ENCODE data around the gene DOK5. TPM values are rescaled to one million over a fixed set of nuclear protein-coding genes. Genes with fewer than 3 reads are reported as not detected.
"Not testable (repeated sequence)": the region's sequence is repeated elsewhere in the genome, so short reads cannot be mapped to it uniquely, and the experiment has no call there.

DOK5 gene
- total RNA-seq = not detected

- no peak for DNase-seq
- peak within 1 kb of the TSS; percentile 37 for H3K4me3 Mint-ChIP-seq
- ATAC-seq (ENCODE audit: low read depth) = no peak
- POLR2A ChIA-PET = no interaction called here
- no peaks in the 10 kb centered on the region for H3K4me1 Mint-ChIP-seq
- H3K27me3 Mint-ChIP-seq = peaks cover 46% of the 10 kb centered on the region
- H3K36me3 Mint-ChIP-seq = no peaks in the 10 kb centered on the region
- H3K9me3 Mint-ChIP-seq = no peaks in the 10 kb centered on the region
- no peak within 1 kb of the TSS for H3K27ac Mint-ChIP-seq
Measured at GRCh38 chr20:54475334-54476168, at the start of gene DOK5. DOK5 (plus strand) TSS chr20:54475593; CDS start chr20:54475947, 354 bp downstream.

GRCh38 chr20:54429364-54429763 is 46.0 kb upstream of the DOK5 start:
- H3K4me1 Mint-ChIP-seq = no peaks in the 10 kb centered on the region
- H3K27me3 Mint-ChIP-seq = no peaks in the 10 kb centered on the region
- ATAC-seq (ENCODE audit: low read depth) = no peak
- no peak for DNase-seq
- no peaks in the 10 kb centered on the region for H3K36me3 Mint-ChIP-seq
- H3K4me3 Mint-ChIP-seq = no peak overlapping the region
- POLR2A ChIA-PET = no interaction called here
- H3K27ac Mint-ChIP-seq = no peak overlapping the region
- peaks cover 3% of the 10 kb centered on the region for H3K9me3 Mint-ChIP-seq

- H3K4me3 Mint-ChIP-seq = no peak overlapping the region
- no peaks in the 10 kb centered on the region for H3K27me3 Mint-ChIP-seq
- DNase-seq = no peak
- H3K36me3 Mint-ChIP-seq = no peaks in the 10 kb centered on the region
- H3K4me1 Mint-ChIP-seq = no peaks in the 10 kb centered on the region
- no peak overlapping the region for H3K27ac Mint-ChIP-seq
- ATAC-seq (ENCODE audit: low read depth) = no peak
- H3K9me3 Mint-ChIP-seq = no peaks in the 10 kb centered on the region
- POLR2A ChIA-PET = no interaction called here
Measured at GRCh38 chr20:54431156-54431944, 44.0 kb upstream of the DOK5 start.

- POLR2A ChIA-PET = no interaction called here
- no peaks in the 10 kb centered on the region for H3K27me3 Mint-ChIP-seq
Measured at GRCh38 chr20:54432966-54433365, 42.4 kb upstream of the DOK5 start.

DNA sequence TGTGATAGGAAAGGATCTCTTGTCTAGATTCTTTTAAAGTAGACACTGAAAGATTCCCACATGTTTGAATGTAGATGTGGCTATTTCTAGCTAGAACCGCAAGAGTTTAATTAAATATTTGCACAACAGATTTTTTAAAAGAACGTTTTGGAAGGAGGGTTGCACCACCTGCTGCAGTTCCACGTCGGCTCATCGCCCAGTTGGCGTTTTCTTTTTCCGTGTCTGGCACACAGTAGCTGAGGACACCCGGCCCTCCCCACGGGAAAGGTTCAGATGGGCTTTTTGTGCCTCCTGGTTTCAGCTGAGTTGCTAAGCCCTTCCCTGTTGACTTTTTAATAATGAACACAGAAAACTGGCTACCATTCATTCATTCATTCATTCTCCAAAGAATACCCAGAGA is 41.8 kb upstream of the DOK5 start:
- ATAC-seq (ENCODE audit: low read depth) (no peak), DNase-seq (no peak)
- no peak overlapping the region for H3K4me3 Mint-ChIP-seq
- H3K36me3 Mint-ChIP-seq = no peaks in the 10 kb centered on the region
- no peaks in the 10 kb centered on the region for H3K27me3 Mint-ChIP-seq
- H3K27ac Mint-ChIP-seq = no peak overlapping the region
- no peaks in the 10 kb centered on the region for H3K9me3 Mint-ChIP-seq
- H3K4me1 Mint-ChIP-seq = no peaks in the 10 kb centered on the region
- POLR2A ChIA-PET = no interaction called here

More at GRCh38 chr20:54432966-54433365, 42.4 kb upstream of the DOK5 start:
- H3K4me1 Mint-ChIP-seq = no peaks in the 10 kb centered on the region
- H3K4me3 Mint-ChIP-seq = no peak overlapping the region
- ATAC-seq (ENCODE audit: low read depth) (no peak), DNase-seq (no peak)
- no peaks in the 10 kb centered on the region for H3K36me3 Mint-ChIP-seq
- no peak overlapping the region for H3K27ac Mint-ChIP-seq
- H3K9me3 Mint-ChIP-seq = no peaks in the 10 kb centered on the region

DNA sequence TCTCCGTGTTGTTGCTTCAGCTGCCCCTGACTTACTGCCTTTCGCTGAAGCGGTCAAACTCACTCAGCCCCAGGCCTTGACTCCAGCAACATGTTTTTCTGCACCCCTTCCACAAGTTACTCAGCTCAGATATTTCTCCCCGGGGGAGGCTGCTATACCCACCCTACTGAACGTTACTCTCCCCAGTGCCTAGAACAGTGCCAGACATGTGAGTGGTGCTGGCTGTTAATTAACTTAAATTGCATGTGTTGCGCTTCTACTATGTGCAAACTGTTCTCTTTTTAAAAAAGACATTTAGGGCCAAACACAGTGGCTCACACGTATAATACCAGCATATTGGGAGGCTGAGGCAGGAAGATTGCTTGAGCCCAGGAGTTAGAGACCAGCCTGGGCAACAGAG is 41.2 kb upstream of the DOK5 start:
- no peaks in the 10 kb centered on the region for H3K9me3 Mint-ChIP-seq
- no peak overlapping the region for H3K4me3 Mint-ChIP-seq

GRCh38 chr20:54435015-54435414 is 40.4 kb upstream of the DOK5 start:
- Mint-ChIP-seq H3K4me1 (no peaks in the 10 kb centered on the region), H3K9me3 (no peaks in the 10 kb centered on the region), H3K4me3 (no peak overlapping the region), H3K36me3 (no peaks in the 10 kb centered on the region), H3K27ac (no peak overlapping the region), H3K27me3 (no peaks in the 10 kb centered on the region)
- no peak for DNase-seq
- no peak for ATAC-seq (ENCODE audit: low read depth)
- POLR2A ChIA-PET = no interaction called here

More for the DNA sequence above, 41.2 kb upstream of the DOK5 start:
- Mint-ChIP-seq H3K36me3 (no peaks in the 10 kb centered on the region), H3K27me3 (no peaks in the 10 kb centered on the region), H3K27ac (peak overlapping the region; percentile 30), H3K4me1 (no peaks in the 10 kb centered on the region)
- no peak for ATAC-seq (ENCODE audit: low read depth)
- POLR2A ChIA-PET = no interaction called here
- no peak for DNase-seq

DNA sequence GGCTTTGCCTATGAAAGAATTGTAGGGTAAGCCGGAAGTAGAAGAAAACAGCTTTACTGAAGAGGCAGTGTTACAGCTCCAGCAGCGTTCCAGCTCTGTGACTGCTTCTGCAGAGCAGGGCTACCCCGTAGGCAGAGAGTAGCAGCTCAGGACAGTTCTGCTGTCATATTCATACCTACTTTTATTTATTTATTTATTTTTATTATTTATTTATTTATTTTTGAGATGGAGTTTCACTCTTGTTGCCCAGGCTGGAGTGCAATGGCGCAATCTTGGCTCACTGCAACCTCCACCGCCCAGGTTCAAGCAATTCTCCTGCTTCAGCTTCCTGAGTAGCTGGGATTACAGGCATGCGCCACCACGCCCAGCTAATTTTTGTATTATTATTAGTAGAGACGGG is 39.0 kb upstream of the DOK5 start:
- not testable (repeated sequence) for DNase-seq, H3K4me3 Mint-ChIP-seq

DNA sequence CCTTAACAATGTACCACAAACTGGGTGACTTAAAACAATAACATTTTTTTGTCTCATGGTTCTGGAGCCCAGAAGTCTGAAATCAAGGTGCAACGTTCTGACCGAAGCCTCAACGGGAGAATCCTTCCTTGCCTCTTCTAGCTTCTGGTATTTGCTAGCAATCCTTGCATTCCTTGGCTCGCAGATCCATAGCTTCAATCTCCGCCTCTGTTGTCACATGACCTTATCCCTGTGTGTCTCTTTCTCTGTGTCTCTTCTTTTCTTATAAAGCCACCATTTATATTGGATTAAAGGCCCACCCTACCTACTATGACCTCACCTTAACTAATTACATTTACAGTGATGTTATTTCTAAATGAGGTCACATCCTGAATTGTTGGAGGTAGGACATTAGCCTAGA is 37.2 kb upstream of the DOK5 start:
- ATAC-seq (ENCODE audit: low read depth) (no peak), DNase-seq (no peak)
- no peaks in the 10 kb centered on the region for H3K36me3 Mint-ChIP-seq
- POLR2A ChIA-PET = no interaction called here
- no peaks in the 10 kb centered on the region for H3K4me1 Mint-ChIP-seq
- no peak overlapping the region for H3K4me3 Mint-ChIP-seq
- no peaks in the 10 kb centered on the region for H3K27me3 Mint-ChIP-seq
- H3K27ac Mint-ChIP-seq = no peak overlapping the region
- no peaks in the 10 kb centered on the region for H3K9me3 Mint-ChIP-seq

More for the DNA sequence above, 39.0 kb upstream of the DOK5 start:
- H3K9me3 Mint-ChIP-seq; H3K4me1 Mint-ChIP-seq; H3K27ac Mint-ChIP-seq; ATAC-seq (ENCODE audit: low read depth); H3K27me3 Mint-ChIP-seq; POLR2A ChIA-PET; H3K36me3 Mint-ChIP-seq: not testable (repeated sequence)

- no peaks in the 10 kb centered on the region for H3K36me3 Mint-ChIP-seq
- no peak overlapping the region for H3K4me3 Mint-ChIP-seq
- DNase-seq (no peak), ATAC-seq (ENCODE audit: low read depth) (no peak)
- no peak overlapping the region for H3K27ac Mint-ChIP-seq
- peaks cover 2% of the 10 kb centered on the region for H3K9me3 Mint-ChIP-seq
- POLR2A ChIA-PET = no interaction called here
- H3K4me1 Mint-ChIP-seq = no peaks in the 10 kb centered on the region
- H3K27me3 Mint-ChIP-seq = no peaks in the 10 kb centered on the region
Measured at GRCh38 chr20:54450207-54450606, 25.2 kb upstream of the DOK5 start.

GRCh38 chr20:54451171-54451570 is 24.2 kb upstream of the DOK5 start:
- no peak overlapping the region for H3K27ac Mint-ChIP-seq
- no peak overlapping the region for H3K4me3 Mint-ChIP-seq
- POLR2A ChIA-PET = no interaction called here
- no peaks in the 10 kb centered on the region for H3K27me3 Mint-ChIP-seq
- DNase-seq = no peak
- H3K36me3 Mint-ChIP-seq = no peaks in the 10 kb centered on the region
- H3K9me3 Mint-ChIP-seq = peaks cover 2% of the 10 kb centered on the region
- no peaks in the 10 kb centered on the region for H3K4me1 Mint-ChIP-seq
- ATAC-seq (ENCODE audit: low read depth) = no peak

GRCh38 chr20:54452277-54452676 is 23.1 kb upstream of the DOK5 start:
- Mint-ChIP-seq H3K4me1 (no peaks in the 10 kb centered on the region), H3K36me3 (no peaks in the 10 kb centered on the region), H3K9me3 (peaks cover 4% of the 10 kb centered on the region), H3K27me3 (no peaks in the 10 kb centered on the region), H3K27ac (no peak overlapping the region), H3K4me3 (no peak overlapping the region)
- DNase-seq (no peak), ATAC-seq (ENCODE audit: low read depth) (no peak)
- POLR2A ChIA-PET = no interaction called here

DNA sequence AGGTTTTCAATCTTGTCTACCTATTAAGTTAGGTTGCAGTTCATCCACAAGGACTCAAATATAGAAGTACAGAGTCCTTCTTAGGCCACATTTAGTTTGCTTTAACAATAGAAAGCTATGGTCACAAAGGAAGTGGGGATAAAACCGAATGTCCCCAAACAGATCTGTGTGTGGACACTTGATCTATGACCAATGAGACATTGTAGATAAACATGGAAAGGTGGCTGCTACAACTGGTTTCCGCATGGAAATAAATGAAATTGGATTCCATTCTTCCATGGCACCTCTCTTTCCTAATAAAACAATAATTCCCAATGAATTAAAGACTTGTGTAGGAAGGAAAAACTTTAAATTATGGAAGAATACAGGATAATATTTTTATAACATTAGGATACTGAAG is 20.4 kb upstream of the DOK5 start:
- Mint-ChIP-seq H3K27me3 (no peaks in the 10 kb centered on the region), H3K4me3 (no peak overlapping the region), H3K4me1 (no peaks in the 10 kb centered on the region), H3K36me3 (no peaks in the 10 kb centered on the region), H3K9me3 (peaks cover 4% of the 10 kb centered on the region), H3K27ac (no peak overlapping the region)
- no peak for DNase-seq
- POLR2A ChIA-PET = no interaction called here
- no peak for ATAC-seq (ENCODE audit: low read depth)

DNA sequence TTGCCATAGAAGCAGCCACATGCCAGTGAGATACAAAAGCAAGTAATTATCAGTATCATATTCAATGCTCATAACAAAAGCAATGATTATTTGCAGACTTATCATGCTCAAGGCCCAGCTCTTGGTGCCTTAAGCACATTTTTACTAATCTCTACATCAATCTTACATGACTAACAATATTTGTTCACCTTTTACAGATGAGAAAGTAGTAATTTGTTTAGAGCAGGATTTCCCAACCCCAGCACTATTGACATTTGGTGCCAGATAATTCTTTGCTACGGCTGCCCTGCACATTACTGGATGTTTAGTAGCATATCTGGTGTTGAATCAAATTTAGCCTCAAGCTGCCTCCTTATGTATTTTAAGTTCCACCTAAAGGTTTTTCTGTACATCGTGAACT is 19.0 kb upstream of the DOK5 start:
- ATAC-seq (ENCODE audit: low read depth) = no peak
- no peak overlapping the region for H3K27ac Mint-ChIP-seq
- H3K27me3 Mint-ChIP-seq = no peaks in the 10 kb centered on the region
- H3K4me3 Mint-ChIP-seq = no peak overlapping the region
- H3K9me3 Mint-ChIP-seq = peaks cover 4% of the 10 kb centered on the region
- DNase-seq = no peak
- no peaks in the 10 kb centered on the region for H3K4me1 Mint-ChIP-seq
- POLR2A ChIA-PET = no interaction called here
- H3K36me3 Mint-ChIP-seq = no peaks in the 10 kb centered on the region

All from activated naive CD8-positive, alpha-beta T cell treated with anti-CD3 and anti-CD28 coated beads, Interleukin-2, amount 10 ng/mL, durations not matched to agents 7 days and 5 days (primary cell).